Dedifferentiated amniotic fluid mesenchymal stem cell (primary cell): Measurements from ENCODE around the gene RBMS1.

Experiments used
- DNase-seq: peaks from one replicate; pipeline ENCODE4 v3.0.0-alpha.2; 2016; ENCODE audit errors: extremely low spot score

Gene RBMS1

GRCh38 chr2:160362018-160362417, 131.6 kb downstream of the RBMS1 start:
- no peak for DNase-seq

GRCh38 chr2:160360089-160360757, 133.4 kb downstream of the RBMS1 start:
- DNase-seq: no peak

GRCh38 chr2:160358046-160358445, 135.6 kb downstream of the RBMS1 start:
- DNase-seq: no peak

- no peak for DNase-seq
Measured at GRCh38 chr2:160356485-160356884, 137.1 kb downstream of the RBMS1 start.

GRCh38 chr2:160355080-160355479, 138.5 kb downstream of the RBMS1 start:
- DNase-seq: no peak

GRCh38 chr2:160354677-160355076, 138.9 kb downstream of the RBMS1 start:
- no peak for DNase-seq

DNA sequence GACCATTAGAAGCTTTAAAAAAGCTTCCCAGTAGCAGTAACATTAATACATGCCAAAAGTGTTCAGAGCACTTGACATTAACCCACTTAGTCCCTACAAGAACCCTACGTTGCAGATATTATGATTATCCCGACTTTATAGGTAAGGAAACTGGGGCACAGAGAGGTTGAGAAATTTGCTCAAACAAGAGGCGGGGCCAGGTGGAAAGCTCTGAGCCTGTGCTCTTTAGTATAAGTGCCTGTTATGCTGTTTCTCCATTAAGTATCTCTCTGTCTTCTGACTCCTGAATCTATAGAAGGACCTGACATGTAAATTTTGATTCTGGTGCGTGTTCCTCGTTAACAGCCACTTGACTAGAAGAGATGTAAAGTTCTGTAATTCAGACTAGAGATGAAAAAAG, 139.8 kb downstream of the RBMS1 start:
- no peak for DNase-seq

- no peak for DNase-seq
Measured at GRCh38 chr2:160353166-160353565, 140.4 kb downstream of the RBMS1 start.

DNA sequence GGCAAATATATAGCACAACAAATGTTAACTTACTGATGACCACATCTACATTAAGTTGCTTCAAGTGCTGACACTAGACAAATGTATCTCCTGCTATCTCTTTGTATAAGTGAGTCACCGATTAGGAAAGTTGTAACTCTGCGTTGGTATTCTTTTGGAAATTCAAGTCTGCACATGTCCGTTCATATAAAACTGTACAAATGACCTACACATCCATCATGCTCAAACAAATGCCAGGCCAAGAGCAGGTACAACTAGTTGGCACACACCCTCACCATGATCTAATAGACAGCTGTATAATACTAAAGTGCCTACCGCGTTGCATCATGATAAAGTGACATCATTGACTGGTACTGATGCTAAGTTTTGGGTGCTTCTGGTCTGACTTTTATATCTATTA, 141.1 kb downstream of the RBMS1 start:
- DNase-seq: no peak

GRCh38 chr2:160351956-160352355, 141.7 kb downstream of the RBMS1 start:
- DNase-seq: no peak

DNA sequence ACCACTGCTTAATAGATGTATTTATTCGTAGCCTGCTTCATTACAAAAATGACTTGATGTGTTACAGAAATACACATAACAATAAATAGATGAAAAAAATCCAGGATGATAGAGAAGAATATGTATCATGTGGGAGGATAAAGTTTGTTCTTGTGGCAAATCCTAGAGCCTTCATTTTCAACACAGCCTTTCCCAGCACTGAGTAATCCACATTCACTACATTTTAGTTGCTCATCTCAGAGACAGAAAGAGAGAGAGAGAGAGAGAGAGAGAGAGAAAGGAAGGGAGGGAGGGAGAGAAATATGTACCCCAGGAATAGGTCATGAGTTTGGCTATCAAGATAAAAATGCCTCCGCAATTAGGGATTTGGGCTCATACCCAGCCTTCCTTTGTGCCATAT, 144.3 kb downstream of the RBMS1 start:
- DNase-seq: no peak

DNA sequence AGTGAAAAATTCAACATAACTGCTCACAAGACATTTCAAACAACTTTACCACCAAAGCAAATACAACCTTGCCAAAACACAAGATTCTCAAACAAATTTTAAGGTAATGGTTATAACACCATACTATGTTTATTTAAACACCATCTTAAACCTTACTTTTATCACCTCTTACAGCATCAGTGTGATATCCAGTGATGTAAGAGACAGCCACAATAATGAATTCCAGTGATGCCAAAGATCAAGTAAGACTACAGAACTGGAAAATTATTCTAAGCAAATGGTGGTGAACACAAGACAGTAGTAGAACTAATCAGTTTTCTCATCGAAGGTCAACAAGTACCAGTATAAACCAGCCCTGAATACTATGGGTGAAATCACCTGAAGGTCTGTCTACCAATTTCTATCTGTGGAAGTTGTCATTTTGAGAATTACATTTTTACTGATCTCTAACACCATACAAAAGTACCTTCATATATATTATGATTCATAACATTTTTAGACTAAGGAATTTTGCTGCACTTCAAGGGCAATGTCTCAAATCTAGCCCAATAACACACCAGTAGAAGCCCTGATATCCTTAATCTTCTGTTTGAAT, 146.2 kb downstream of the RBMS1 start:
- DNase-seq: no peak

- DNase-seq: no peak
Measured at GRCh38 chr2:160345071-160345764, 148.4 kb downstream of the RBMS1 start.

GRCh38 chr2:160343404-160343803, 150.2 kb downstream of the RBMS1 start:
- no peak for DNase-seq

GRCh38 chr2:160339726-160340125, 153.9 kb downstream of the RBMS1 start:
- DNase-seq: no peak

DNA sequence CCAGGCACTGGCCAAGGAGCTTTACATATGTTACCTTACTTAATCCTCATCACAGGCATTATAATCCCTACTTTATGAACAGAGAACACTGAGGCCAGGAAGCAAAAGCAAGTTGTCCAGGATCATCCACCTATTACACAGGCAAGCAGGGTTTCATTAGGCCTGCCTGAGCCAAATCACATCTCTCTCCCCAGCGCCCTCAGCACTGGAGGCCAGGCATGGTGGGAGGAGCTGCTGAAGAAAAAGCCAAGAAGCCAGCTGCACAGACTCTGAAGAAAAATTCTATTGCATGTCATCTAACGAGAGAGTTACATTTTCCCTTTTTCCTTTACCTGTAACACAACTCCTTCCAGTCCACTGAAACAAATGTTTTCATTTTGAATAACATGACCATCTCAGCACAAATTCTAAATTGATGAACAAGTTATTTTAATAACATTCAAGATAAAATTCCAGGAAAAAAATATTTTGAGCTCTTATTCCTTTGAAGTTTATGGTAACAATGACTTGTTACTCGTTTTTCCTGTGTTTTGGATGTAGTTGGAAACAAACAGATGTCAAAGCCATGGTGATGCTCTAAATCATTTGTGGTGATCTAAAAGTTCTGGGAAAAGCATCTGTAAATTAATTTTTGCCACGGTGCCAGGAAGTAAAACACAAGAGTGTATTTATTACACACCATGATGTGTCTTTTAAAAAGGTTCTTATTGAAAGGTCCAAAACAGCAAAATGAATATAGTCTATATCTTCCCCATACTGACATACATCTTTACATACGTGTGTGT, 154.5 kb downstream of the RBMS1 start:
- no peak for DNase-seq

DNA sequence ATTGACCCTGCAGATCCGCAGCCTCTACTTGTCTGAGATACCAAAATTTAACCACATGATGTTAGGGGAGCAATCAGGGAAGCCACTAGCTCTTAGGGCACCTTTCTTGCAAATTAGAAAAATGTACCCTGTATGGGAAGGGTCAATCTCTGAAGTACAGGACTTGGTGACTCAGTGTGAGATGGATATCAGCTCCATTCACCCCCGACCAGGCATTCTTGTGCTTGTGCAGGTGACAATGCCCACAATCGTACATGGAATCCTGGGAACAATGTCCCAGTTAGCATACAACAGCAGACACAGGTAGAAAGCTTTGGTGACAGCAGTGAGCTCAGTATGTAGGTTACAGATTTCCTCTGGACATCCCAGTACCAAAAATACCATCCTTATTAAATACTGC, 155.9 kb downstream of the RBMS1 start:
- no peak for DNase-seq

GRCh38 chr2:160336635-160337034, 157.0 kb downstream of the RBMS1 start:
- DNase-seq: no peak

- no peak for DNase-seq
Measured at GRCh38 chr2:160336105-160336504, 157.5 kb downstream of the RBMS1 start.

- no peak for DNase-seq
Measured at GRCh38 chr2:160335441-160335840, 158.2 kb downstream of the RBMS1 start.

- DNase-seq: no peak
Measured at GRCh38 chr2:160334028-160334741, 159.4 kb downstream of the RBMS1 start.
